Ureter (tissue), 1 donor: ENCODE data around the gene MAN1C1. TPM values are rescaled to one million over a fixed set of nuclear protein-coding genes. Genes with fewer than 3 reads are reported as not detected.
"Not testable (repeated sequence)": the region's sequence is repeated elsewhere in the genome, so short reads cannot be mapped to it uniquely, and the experiment has no call there.

ENCODE experiments used
- DNase-seq: peaks from one replicate; pipeline ENCODE4 v3.0.0-alpha.2; 2020; ENCODE audit warnings: low spot score
- total RNA-seq: library from RNA; stranded (reverse); gene quantifications from one replicate; pipeline ENCODE4 v1.2.4, GENCODE V29; 2023
- donor health status: DM: yes; HTN: yes; CAD: no.

The MAN1C1 gene
- total RNA-seq, 1 donor from 2014 or later, result 8.7 TPM

- no peak for DNase-seq
Observed at GRCh38 chr1:25634896-25635295, 18.3 kb downstream of the MAN1C1 start.

- DNase-seq, result not testable (repeated sequence)
Observed at GRCh38 chr1:25636141-25636540, 19.6 kb downstream of the MAN1C1 start.

GRCh38 chr1:25640646-25641328 is 24.2 kb downstream of the MAN1C1 start:
- no peak for DNase-seq

- no peak for DNase-seq
Observed at GRCh38 chr1:25641329-25641725, 24.7 kb downstream of the MAN1C1 start.

GRCh38 chr1:25641931-25642573 is 25.5 kb downstream of the MAN1C1 start:
- DNase-seq, result no peak

GRCh38 chr1:25642574-25643108 is 26.1 kb downstream of the MAN1C1 start:
- DNase-seq, result no peak

GRCh38 chr1:25643929-25644328 is 27.3 kb downstream of the MAN1C1 start:
- no peak for DNase-seq

- no peak for DNase-seq
Observed at GRCh38 chr1:25644962-25645361, 28.4 kb downstream of the MAN1C1 start.

GRCh38 chr1:25645637-25646400 is 29.2 kb downstream of the MAN1C1 start:
- no peak for DNase-seq

GRCh38 chr1:25647106-25647505 is 30.5 kb downstream of the MAN1C1 start:
- DNase-seq, result no peak

- no peak for DNase-seq
Observed at GRCh38 chr1:25647863-25648262, 31.3 kb downstream of the MAN1C1 start.

GRCh38 chr1:25648681-25649440 is 32.3 kb downstream of the MAN1C1 start:
- no peak for DNase-seq

- DNase-seq, result no peak
Observed at GRCh38 chr1:25649505-25650288, 33.1 kb downstream of the MAN1C1 start.

GRCh38 chr1:25650289-25650576 is 33.6 kb downstream of the MAN1C1 start:
- DNase-seq, result no peak

GRCh38 chr1:25651036-25651640 is 34.5 kb downstream of the MAN1C1 start:
- DNase-seq, result no peak

GRCh38 chr1:25651824-25652741 is 35.5 kb downstream of the MAN1C1 start:
- no peak for DNase-seq

- no peak for DNase-seq
Observed at GRCh38 chr1:25653558-25653957, 37.0 kb downstream of the MAN1C1 start.

GRCh38 chr1:25654109-25654660 is 37.6 kb downstream of the MAN1C1 start:
- no peak for DNase-seq

- DNase-seq, result no peak
Observed at GRCh38 chr1:25657121-25657882, 40.7 kb downstream of the MAN1C1 start.
